H1 (cell line): ENCODE measurements around the gene ATG5.

Source experiments
- CEBPB ChIP-seq: IDR thresholded peaks from 2 replicates; pipeline ENCODE4 v1.6.1; 2012; ENCODE audit warnings: low read depth, low read length
- CHD1 ChIP-seq: IDR thresholded peaks from 2 replicates; pipeline ENCODE4 v1.6.1; 2012; ENCODE audit warnings: low read depth, low read length, improper control_type of control experiment
- CTCF ChIP-seq, 3 experiments: IDR thresholded peaks; 1 replicate in 2 of 3; 2 replicates in 1 of 3; pipeline versions ENCODE4 v1.5.1 to v1.6.1; 2011; ENCODE audit warnings: low read length in 3 of 3, mild to moderate bottlenecking in 3 of 3, inconsistent platforms in 2 of 3, low read depth in 1 of 3, moderate library complexity in 1 of 3; ENCODE audit not compliant: insufficient read depth in 1 of 3; ENCODE audit errors: control extremely low read depth in 1 of 3
- POLR2A ChIP-seq, 2 experiments: IDR thresholded peaks; 1 replicate in 1 of 2; 2 replicates in 1 of 2; pipeline ENCODE4 v1.6.1; 2011; ENCODE audit warnings: low read depth in 2 of 2, low read length in 2 of 2, mild to moderate bottlenecking in 2 of 2; ENCODE audit errors: control extremely low read depth in 1 of 2

- TF ChIP-seq CHD1 (no peak), CEBPB (no peak), CTCF (IDR thresholded peaks at IDR 0.05; ENCODE audit: control extremely low read depth in 1 of 3, insufficient read depth in 1 of 3, low read depth in 1 of 3, low read length in 3 of 3) (no peak), POLR2A (IDR thresholded peaks at IDR 0.05; ENCODE audit: control extremely low read depth in 1 of 2, low read depth in 2 of 2, low read length in 2 of 2) (no peak)
Observed at GRCh38 chr6:106281661-106282060, 43.9 kb downstream of the ATG5 start.
